ENCODE measurements around the gene LRTM2.

- TF ChIP-seq, protein P1, sequence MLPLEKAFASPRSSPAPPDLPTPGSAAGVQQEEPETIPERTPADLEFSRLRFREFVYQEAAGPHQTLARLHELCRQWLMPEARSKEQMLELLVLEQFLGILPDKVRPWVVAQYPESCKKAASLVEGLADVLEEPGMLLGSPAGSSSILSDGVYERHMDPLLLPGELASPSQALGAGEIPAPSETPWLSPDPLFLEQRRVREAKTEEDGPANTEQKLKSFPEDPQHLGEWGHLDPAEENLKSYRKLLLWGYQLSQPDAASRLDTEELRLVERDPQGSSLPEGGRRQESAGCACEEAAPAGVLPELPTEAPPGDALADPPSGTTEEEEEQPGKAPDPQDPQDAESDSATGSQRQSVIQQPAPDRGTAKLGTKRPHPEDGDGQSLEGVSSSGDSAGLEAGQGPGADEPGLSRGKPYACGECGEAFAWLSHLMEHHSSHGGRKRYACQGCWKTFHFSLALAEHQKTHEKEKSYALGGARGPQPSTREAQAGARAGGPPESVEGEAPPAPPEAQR (tag by site-specific recombination; IDR thresholded peaks at IDR 0.05), result no peak
- TF ChIP-seq ZBTB8A (tag by site-specific recombination; IDR thresholded peaks at IDR 0.05) (no peak), ZNF121 (tag by site-specific recombination; IDR thresholded peaks at IDR 0.05) (no peak), CTCF (tag by site-specific recombination; IDR thresholded peaks at IDR 0.05) (no peak), GLI4 (tag by site-specific recombination; IDR thresholded peaks at IDR 0.05) (no peak), ZNF16 (tag by site-specific recombination; IDR thresholded peaks at IDR 0.05; ENCODE audit: low read depth) (no peak), ZNF792 (tag by site-specific recombination; IDR thresholded peaks at IDR 0.05) (no peak)
Measured at GRCh38 chr12:1870086-1870485, 49.7 kb downstream of the LRTM2 start.
